NCI-H1436 (cell line): Measurements from ENCODE around the gene CEL.
"Not testable (repeated sequence)": the region's sequence is repeated elsewhere in the genome, so short reads cannot be mapped to it uniquely, and the experiment has no call there.

Experiments used
- DNase-seq: peaks from one replicate; lab custom pipeline; 2025; lab: John Stamatoyannopoulos, UW

CEL gene

DNA sequence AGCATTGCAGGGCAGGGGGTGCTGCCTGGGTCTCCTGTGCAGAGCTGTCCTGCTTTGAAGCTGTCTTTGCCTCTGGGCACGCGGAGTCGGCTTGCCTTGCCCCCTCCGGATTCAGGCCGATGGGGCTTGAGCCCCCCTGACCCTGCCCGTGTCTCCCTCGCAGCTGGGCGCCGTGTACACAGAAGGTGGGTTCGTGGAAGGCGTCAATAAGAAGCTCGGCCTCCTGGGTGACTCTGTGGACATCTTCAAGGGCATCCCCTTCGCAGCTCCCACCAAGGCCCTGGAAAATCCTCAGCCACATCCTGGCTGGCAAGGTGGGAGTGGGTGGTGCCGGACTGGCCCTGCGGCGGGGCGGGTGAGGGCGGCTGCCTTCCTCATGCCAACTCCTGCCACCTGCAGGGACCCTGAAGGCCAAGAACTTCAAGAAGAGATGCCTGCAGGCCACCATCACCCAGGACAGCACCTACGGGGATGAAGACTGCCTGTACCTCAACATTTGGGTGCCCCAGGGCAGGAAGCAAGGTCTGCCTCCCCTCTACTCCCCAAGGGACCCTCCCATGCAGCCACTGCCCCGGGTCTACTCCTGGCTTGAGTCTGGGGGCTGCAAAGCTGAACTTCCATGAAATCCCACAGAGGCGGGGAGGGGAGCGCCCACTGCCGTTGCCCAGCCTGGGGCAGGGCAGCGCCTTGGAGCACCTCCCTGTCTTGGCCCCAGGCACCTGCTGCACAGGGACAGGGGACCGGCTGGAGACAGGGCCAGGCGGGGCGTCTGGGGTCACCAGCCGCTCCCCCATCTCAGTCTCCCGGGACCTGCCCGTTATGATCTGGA, 2.7 kb downstream of the CEL start:
- no peak for DNase-seq

DNA sequence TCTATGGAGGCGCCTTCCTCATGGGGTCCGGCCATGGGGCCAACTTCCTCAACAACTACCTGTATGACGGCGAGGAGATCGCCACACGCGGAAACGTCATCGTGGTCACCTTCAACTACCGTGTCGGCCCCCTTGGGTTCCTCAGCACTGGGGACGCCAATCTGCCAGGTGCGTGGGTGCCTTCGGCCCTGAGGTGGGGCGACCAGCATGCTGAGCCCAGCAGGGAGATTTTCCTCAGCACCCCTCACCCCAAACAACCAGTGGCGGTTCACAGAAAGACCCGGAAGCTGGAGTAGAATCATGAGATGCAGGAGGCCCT, 3.2 kb downstream of the CEL start:
- no peak for DNase-seq

DNA sequence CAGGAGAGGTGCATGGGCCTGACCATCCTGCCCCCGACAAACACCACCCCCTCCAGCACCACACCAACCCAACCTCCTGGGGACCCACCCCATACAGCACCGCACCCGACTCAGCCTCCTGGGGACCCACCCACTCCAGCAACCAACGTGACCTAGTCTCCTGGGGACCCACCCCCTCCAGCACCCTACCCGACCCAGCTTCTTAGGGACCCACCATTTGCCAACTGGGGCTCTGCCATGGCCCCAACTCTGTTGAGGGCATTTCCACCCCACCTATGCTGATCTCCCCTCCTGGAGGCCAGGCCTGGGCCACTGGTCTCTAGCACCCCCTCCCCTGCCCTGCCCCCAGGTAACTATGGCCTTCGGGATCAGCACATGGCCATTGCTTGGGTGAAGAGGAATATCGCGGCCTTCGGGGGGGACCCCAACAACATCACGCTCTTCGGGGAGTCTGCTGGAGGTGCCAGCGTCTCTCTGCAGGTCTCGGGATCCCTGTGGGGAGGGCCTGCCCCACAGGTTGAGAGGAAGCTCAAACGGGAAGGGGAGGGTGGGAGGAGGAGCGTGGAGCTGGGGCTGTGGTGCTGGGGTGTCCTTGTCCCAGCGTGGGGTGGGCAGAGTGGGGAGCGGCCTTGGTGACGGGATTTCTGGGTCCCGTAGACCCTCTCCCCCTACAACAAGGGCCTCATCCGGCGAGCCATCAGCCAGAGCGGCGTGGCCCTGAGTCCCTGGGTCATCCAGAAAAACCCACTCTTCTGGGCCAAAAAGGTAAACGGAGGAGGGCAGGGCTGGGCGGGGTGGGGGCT, 4.6 kb downstream of the CEL start:
- DNase-seq: no peak

DNA sequence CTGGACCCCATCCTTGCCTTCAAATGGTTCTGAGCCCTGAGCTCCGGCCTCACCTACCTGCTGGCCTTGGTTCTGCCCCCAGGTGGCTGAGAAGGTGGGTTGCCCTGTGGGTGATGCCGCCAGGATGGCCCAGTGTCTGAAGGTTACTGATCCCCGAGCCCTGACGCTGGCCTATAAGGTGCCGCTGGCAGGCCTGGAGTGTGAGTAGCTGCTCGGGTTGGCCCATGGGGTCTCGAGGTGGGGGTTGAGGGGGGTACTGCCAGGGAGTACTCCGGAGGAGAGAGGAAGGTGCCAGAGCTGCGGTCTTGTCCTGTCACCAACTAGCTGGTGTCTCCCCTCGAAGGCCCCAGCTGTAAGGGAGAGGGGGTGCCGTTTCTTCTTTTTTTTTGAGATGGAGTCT, 5.2 kb downstream of the CEL start:
- no peak for DNase-seq

DNA sequence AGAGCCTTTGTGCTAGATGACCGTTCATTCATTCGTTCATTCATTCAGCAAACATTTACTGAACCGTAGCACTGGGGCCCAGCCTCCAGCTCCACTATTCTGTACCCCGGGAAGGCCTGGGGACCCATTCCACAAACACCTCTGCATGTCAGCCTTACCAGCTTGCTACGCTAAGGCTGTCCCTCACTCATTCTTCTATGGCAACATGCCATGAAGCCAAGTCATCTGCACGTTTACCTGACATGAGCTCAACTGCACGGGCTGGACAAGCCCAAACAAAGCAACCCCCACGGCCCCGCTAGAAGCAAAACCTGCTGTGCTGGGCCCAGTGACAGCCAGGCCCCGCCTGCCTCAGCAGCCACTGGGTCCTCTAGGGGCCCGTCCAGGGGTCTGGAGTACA, 6.0 kb downstream of the CEL start:
- DNase-seq: no peak

DNA sequence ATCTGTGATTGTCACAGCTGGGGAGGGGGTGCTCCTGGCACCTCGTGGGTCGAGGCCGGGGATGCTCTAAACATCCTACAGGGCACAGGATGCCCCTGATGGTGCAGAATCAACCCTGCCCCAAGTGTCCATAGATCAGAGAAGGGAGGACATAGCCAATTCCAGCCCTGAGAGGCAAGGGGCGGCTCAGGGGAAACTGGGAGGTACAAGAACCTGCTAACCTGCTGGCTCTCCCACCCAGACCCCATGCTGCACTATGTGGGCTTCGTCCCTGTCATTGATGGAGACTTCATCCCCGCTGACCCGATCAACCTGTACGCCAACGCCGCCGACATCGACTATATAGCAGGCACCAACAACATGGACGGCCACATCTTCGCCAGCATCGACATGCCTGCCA, 6.7 kb downstream of the CEL start:
- not testable (repeated sequence) for DNase-seq

DNA sequence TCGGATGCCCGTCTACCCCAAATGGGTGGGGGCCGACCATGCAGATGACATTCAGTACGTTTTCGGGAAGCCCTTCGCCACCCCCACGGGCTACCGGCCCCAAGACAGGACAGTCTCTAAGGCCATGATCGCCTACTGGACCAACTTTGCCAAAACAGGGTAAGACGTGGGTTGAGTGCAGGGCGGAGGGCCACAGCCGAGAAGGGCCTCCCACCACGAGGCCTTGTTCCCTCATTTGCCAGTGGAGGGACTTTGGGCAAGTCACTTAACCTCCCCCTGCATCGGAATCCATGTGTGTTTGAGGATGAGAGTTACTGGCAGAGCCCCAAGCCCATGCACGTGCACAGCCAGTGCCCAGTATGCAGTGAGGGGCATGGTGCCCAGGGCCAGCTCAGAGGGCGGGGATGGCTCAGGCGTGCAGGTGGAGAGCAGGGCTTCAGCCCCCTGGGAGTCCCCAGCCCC, 8.8 kb downstream of the CEL start:
- DNase-seq: not testable (repeated sequence)

DNA sequence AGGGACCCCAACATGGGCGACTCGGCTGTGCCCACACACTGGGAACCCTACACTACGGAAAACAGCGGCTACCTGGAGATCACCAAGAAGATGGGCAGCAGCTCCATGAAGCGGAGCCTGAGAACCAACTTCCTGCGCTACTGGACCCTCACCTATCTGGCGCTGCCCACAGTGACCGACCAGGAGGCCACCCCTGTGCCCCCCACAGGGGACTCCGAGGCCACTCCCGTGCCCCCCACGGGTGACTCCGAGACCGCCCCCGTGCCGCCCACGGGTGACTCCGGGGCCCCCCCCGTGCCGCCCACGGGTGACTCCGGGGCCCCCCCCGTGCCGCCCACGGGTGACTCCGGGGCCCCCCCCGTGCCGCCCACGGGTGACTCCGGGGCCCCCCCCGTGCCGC, 9.2 kb downstream of the CEL start:
- DNase-seq: not testable (repeated sequence)

DNA sequence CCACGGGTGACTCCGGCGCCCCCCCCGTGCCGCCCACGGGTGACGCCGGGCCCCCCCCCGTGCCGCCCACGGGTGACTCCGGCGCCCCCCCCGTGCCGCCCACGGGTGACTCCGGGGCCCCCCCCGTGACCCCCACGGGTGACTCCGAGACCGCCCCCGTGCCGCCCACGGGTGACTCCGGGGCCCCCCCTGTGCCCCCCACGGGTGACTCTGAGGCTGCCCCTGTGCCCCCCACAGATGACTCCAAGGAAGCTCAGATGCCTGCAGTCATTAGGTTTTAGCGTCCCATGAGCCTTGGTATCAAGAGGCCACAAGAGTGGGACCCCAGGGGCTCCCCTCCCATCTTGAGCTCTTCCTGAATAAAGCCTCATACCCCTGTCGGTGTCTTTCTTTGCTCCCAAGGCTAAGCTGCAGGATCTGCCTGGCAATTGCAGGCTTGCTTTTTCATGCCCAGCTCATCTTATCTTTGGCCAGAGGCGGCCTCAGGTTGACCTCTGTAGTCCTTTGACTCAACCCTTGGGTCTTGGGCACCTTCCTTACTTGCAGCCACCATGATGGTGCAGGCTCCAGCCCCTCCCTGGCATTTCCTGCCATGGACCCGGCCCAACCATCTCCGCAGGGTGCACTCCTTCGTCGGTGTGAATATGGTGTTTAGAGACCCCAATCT, 9.8 kb downstream of the CEL start:
- DNase-seq: no peak

DNA sequence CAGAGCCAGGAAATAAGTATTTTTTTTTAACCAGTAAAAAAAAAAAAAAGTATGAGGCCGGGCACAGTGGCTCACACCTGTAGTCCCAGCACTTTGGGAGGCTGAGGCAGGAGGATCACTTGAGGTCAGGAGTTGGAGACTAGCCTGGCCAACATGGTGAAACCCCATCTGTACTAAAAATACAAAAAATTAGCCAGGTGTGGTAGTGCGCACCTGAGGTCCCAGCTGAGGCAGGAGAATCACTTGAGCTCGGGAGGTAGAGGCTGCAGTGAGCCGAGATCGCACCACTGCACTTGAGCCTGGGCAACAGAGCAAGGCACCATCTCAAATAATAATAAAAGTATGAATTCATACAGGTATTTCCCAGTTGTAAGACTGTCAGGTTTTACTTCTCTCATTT, 10.4 kb downstream of the CEL start:
- DNase-seq: not testable (repeated sequence)

DNA sequence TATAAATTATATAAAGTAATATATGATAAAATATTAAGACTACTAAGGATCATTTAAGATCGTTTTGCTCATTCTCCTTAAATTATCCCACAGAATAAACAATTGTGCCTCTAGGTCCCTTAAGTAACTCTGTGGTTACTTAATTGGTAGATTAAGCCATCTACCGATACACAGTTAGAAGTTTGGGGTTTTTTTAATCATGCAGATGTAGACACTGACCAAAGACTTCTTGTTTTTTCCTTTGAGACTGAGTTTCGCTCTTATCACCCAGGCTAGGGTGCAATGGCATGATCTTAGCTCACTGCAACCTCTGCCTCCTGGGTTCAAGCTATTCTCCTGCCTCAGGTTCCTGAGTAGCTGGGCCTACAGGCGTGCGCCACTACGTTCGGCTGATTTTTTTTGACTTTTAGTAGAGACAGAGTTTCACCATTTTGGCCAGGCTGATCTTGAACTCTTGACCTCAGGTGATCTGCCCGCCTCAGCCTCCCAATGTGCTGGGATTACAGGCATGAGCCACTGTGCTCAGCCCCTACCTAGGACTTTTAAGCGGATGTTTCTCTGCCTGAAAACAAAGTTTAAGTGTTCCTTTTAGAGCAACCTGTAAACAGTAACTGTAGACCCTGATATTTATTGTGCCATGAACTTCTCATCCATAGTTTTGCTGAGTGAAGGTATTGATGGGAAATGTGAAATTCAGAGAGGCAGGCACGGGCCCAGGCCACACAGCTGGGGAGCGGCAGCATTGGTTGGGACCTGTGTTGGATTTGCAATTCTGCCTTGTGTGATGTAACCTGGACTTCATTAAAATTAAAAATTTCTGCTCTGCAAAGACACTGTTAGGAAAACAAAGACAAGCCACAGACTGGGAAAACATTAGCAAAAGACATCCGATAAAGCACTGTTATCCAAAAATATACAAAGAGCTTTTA, 11.6 kb downstream of the CEL start:
- DNase-seq: no peak

DNA sequence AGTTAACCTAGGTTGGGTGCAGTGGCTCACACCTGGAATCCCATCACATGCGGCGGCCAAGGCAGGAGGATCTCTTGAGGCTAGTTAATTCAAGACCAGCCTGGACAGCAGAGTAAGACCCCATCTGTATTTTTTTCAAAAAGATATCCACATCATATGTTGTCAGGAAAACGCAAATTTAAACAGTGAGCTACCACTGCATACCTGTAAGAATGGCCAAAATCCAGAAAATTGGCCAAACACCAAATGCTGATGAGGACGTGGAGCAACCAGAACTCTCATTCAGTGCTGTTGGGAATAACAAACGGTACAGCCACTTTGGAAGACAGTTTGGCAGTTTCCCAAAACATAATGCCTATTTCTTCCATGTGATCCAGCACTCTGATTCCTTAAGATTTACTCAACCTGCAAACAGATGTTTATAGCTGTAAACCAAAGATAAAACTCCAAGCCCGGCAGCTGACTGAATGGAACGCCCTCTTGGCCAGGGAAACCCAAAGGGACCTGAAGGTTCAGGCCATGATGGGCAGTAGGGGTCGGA, 12.4 kb downstream of the CEL start:
- no peak for DNase-seq

DNA sequence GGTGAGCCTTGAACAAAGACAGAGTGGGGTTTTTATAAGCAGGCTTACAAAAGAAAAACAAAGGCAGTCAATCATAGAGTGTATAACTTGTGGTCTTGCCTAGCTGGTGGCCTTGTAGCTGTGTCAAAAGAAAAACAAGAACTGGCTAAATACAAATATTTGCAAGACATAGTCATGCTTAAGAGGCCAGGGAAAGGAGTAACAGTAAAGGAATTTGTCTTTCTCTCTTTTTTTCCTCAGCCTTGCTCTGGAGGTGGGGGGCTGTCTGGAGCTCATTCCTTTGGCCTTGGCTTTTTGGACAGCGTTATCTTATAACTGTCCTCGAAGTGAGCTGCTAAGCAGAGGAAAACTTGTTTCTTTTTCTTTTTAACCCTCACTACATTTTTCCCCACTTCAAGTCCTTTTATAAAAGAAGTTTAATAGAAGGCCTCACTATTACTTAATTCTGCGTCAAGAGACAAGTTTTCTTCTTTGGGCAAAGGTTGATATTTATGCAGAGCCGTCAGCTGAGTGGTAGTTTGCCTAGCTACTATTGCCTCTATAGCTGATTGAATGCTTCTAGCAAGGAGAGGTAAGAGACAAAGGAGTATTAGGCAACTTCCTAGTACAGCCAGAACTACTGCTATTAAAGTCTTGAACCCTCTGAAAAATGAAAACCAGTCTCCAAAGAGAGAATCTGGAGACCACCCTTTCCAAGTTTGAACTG, 14.3 kb downstream of the CEL start:
- no peak for DNase-seq

DNA sequence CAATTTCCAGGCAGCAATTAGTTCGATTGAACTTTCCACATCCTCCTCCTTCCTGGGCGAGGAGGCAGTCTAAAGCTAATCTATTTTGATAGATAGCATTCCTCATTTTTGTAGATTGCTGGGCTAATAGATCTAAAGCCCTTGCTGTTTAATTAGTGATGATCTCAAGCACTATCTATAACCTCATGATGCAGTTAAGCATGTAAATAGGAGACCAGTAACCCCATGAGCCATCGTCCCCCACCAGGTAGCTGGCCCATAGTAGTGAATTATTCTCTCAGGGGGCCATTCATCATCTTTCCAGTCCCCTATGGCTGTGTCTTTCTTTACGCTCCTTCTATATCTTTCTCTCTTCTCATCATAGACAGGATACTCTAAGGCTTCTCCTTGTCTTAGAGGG, 14.9 kb downstream of the CEL start:
- DNase-seq: no peak

DNA sequence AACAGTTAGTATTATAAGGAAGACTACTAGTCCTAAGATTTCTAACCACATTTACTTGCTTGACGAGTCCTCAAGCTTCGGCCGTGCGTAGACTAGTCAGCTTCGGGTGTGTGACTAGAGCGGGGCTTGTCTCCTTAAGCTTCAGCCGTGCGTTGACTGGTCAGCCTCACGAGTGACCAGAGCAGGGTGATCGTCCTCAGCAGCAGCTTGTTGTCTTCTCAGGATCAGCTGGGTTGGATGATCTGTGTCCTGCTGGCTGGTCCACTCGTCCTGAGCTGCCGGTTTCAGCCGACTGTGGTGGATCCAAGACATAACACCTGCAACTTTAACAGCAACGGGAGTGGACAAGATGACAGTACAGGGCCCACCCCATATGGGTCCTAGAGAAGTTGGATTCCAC, 16.7 kb downstream of the CEL start:
- DNase-seq: no peak

DNA sequence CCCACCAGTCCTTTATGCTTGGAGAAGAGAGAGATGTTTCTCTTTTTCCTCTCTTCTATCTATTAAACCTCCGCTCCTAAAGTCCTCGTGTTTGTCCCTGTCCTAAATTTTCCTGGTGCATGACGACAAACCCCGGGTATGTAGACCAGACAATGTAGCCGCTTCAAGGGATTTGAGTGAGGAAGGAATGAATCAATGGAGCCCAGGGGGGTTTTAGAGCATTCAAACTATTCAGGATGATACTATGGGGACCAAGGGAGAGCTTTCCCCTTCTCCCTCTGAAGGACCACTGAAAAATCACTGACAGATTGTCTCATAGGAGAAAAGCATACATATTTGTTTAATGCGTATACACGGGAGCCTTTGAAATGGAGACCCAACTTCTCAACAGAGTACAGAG, 18.4 kb downstream of the CEL start:
- DNase-seq: no peak

DNA sequence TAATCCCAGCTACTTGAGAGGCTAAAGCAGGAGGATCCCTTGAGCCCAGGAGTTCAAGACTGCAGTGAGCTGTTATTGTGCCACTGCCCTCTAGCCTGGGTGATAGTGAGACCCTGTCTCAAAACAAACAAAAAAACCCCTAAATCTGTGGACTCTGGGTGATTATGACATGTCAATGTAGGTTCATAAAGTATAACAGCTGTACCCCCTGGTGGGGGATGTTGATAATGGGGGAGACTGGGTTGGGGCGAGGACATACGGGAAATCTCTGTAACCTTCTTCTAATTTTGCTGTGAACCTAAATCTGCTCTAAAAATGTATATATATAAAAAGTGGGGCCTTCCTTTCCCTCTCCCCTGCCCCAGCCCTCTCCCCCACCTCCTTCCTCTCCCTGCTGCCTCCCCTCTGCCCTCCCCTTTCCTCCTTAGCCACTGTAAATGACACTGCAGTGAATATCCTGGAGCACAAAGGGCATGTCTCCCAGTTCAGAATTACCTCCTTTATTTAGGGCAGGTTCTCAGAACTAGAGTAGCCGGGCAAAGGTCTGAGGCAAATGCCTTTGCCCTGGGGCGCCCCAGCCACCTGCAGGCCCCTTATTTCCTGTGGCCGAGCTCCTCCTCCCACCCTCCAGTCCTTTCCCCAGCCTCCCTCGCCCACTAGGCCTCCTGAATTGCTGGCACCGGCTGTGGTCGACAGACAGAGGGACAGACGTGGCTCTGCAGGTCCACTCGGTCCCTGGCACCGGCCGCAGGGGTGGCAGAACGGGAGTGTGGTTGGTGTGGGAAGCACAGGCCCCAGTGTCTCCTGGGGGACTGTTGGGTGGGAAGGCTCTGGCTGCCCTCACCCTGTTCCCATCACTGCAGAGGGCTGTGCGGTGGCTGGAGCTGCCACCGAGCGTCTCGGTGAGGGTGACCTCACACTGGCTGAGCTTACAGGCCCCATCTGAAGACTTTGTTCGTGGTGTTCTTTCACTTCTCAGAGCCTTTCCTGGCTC, 19.3 kb downstream of the CEL start:
- not testable (repeated sequence) for DNase-seq

DNA sequence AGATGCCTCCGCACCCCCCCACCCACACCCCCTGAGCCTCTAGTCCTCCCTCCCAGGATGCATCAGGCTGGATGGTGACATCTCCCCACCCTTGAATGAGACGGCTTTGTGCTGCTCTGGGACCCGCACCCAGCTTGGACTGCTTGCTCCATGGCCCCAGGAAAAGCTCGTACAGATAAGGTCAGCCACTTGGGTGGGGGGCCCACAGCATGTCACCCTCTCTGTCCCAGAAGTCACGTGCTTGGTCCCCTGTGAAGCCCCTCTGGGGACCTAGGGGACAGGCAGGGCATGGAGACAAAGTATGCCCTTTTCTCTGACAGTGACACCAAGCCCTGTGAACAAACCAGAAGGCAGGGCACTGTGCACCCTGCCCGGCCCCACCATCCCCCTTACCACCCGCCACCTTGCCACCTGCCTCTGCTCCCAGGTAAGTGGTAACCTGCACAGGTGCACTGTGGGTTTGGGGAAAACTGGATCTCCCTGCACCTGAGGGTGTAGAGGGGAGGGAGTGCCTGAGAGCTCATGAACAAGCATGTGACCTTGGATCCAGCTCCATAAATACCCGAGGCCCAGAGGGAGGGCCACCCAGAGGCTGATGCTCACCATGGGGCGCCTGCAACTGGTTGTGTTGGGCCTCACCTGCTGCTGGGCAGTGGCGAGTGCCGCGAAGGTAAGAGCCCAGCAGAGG, 20.3 kb downstream of the CEL start:
- DNase-seq: not testable (repeated sequence)

DNA sequence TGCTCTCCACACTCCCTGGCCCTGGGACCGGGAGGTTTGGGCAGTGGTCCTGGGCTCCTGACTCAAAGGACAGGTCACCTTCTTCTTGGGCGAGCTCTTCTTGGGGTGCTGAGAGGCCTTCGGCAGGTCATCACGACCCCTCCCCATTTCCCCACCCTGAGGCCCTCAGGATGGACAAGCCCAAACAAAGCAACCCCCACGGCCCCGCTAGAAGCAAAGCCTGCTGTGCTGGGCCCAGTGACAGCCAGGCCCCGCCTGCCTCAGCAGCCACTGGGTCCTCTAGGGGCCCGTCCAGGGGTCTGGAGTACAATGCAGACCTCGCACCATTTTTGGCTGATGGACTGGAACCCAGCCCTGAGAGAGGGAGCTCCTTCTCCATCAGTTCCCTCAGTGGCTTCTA, 21.9 kb downstream of the CEL start:
- not testable (repeated sequence) for DNase-seq
